MM.1S (cell line): ENCODE measurements around the gene DAB2IP.

Experiments used
- DNase-seq: peaks from one replicate; pipeline ENCODE4 v3.0.0-alpha.2; 2015
- H2AFZ ChIP-seq: fragments of 300-600 bp; sonication (generic); 2 replicates; pipeline ENCODE4 v1.6.0; 2016; ENCODE audit warnings: antibody characterized with exemption, low read length
- H3F3A ChIP-seq: fragments of 300-600 bp; sonication (generic); 2 replicates; pipeline ENCODE4 v1.6.1; 2016; ENCODE audit warnings: mild to moderate bottlenecking, antibody characterized with exemption, low read length, moderate library complexity, mixed read lengths; ENCODE audit not compliant: insufficient read depth
- H3K27ac ChIP-seq: fragments of 300-600 bp; sonication (generic); 2 replicates; pipeline ENCODE4 v1.5.1; 2016; ENCODE audit warnings: mild to moderate bottlenecking, low read length
- H3K27me3 ChIP-seq: fragments of 300-600 bp; sonication (generic); replicated peaks from 2 replicates; pipeline ENCODE4 v1.6.0; 2016; ENCODE audit warnings: low read length; ENCODE audit not compliant: insufficient read depth
- H3K36me3 ChIP-seq: fragments of 300-600 bp; sonication (generic); replicated peaks from 2 replicates; pipeline ENCODE4 v1.6.1; 2016; ENCODE audit warnings: mild to moderate bottlenecking, low read length, mixed read lengths; ENCODE audit not compliant: insufficient read depth
- H3K4me1 ChIP-seq: fragments of 300-600 bp; sonication (generic); 2 replicates; pipeline ENCODE4 v1.6.1; 2016; ENCODE audit warnings: low read length, mixed read lengths
- H3K4me2 ChIP-seq: fragments of 300-600 bp; sonication (generic); 2 replicates; pipeline ENCODE4 v1.6.0; 2016; ENCODE audit warnings: low read depth, low read length
- H3K4me3 ChIP-seq: fragments of 300-600 bp; sonication (generic); 2 replicates; pipeline ENCODE4 v1.5.1; 2016; ENCODE audit warnings: low read length, mixed read lengths
- H3K79me2 ChIP-seq: fragments of 300-600 bp; sonication (generic); 2 replicates; pipeline ENCODE4 v1.6.1; 2016; ENCODE audit warnings: mixed run types, low read length, mixed read lengths
- H3K9ac ChIP-seq: fragments of 300-600 bp; sonication (generic); 2 replicates; pipeline ENCODE4 v1.6.1; 2016; ENCODE audit warnings: low read length, mixed read lengths
- H3K9me2 ChIP-seq: fragments of 300-600 bp; sonication (generic); replicated peaks from 2 replicates; pipeline ENCODE4 v1.6.1; 2016; ENCODE audit warnings: mild to moderate bottlenecking, low read length, mixed read lengths; ENCODE audit not compliant: insufficient read depth
- H3K9me3 ChIP-seq: fragments of 300-600 bp; sonication (generic); replicated peaks from 2 replicates; pipeline ENCODE4 v1.6.1; 2016; ENCODE audit warnings: mild to moderate bottlenecking, low read length, mixed read lengths; ENCODE audit not compliant: insufficient read depth
- H4K20me1 ChIP-seq: fragments of 300-600 bp; sonication (generic); 2 replicates; pipeline ENCODE4 v1.6.1; 2016; ENCODE audit warnings: mild to moderate bottlenecking, low read length, moderate library complexity, mixed read lengths; ENCODE audit not compliant: insufficient read depth
- EZH2 ChIP-seq: fragments of 300-600 bp; sonication (generic); optimal IDR thresholded peaks from 2 replicates; pipeline ENCODE3; 2017; ENCODE audit warnings: low read depth, mild to moderate bottlenecking, antibody characterized with exemption, low read length, mixed read lengths
- EZH2phosphoT487 ChIP-seq: fragments of 300-600 bp; sonication (generic); IDR thresholded peaks from 2 replicates; pipeline ENCODE4 v1.6.1; 2018; ENCODE audit warnings: antibody characterized with exemption, low read length
- TF ChIP-seq, protein P1 (sequence below): fragments of 300-600 bp; sonication (generic); IDR thresholded peaks from 2 replicates; pipeline ENCODE4 v1.5.1; 2016; ENCODE audit warnings: antibody characterized with exemption, low read length, mixed read lengths

The DAB2IP gene

GRCh38 chr9:121811140-121811539 lies 159.7 kb downstream of the DAB2IP start:
- DNase-seq = no peak
- Histone ChIP-seq H3K9me2 (no peaks in the 10 kb centered on the region), H3K36me3 (no peaks in the 10 kb centered on the region), H2AFZ (no peak overlapping the region), H3K9me3 (no peaks in the 10 kb centered on the region), H3K79me2 (no peaks in the 10 kb centered on the region), H3K27me3 (no peaks in the 10 kb centered on the region), H3K9ac (no peak overlapping the region), H3K27ac (no peak overlapping the region), H4K20me1 (no peaks in the 10 kb centered on the region), H3F3A (no peaks in the 10 kb centered on the region), H3K4me1 (no peaks in the 10 kb centered on the region), H3K4me3 (no peak overlapping the region), H3K4me2 (no peak overlapping the region)
- TF ChIP-seq, protein P1, sequence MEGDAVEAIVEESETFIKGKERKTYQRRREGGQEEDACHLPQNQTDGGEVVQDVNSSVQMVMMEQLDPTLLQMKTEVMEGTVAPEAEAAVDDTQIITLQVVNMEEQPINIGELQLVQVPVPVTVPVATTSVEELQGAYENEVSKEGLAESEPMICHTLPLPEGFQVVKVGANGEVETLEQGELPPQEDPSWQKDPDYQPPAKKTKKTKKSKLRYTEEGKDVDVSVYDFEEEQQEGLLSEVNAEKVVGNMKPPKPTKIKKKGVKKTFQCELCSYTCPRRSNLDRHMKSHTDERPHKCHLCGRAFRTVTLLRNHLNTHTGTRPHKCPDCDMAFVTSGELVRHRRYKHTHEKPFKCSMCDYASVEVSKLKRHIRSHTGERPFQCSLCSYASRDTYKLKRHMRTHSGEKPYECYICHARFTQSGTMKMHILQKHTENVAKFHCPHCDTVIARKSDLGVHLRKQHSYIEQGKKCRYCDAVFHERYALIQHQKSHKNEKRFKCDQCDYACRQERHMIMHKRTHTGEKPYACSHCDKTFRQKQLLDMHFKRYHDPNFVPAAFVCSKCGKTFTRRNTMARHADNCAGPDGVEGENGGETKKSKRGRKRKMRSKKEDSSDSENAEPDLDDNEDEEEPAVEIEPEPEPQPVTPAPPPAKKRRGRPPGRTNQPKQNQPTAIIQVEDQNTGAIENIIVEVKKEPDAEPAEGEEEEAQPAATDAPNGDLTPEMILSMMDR = no peak
- TF ChIP-seq EZH2phosphoT487 (no peak), EZH2 (no peak)

DNA sequence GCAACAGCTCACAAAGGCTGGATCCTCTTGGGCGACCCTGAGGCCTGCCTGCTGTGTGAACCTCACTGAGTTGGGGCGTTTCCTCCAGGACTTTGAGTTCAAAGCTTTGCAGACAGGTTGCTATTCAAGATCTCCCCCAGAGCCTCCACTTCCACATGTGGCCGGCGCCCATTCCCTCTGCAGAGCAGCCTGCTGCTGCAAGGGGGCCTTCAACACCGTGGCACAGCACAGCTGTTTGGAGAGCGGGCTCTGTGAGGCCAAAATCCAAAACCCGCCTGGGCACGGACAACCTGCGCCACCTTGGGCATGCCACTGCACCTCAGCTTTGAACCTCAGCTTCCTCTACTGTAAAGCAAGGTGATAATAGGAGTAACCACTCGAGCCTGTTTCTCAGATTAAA lies 160.3 kb downstream of the DAB2IP start:
- Histone ChIP-seq H3K79me2 (no peaks in the 10 kb centered on the region), H3K9ac (no peak overlapping the region), H3K27me3 (no peaks in the 10 kb centered on the region), H3K9me3 (no peaks in the 10 kb centered on the region), H3K27ac (no peak overlapping the region), H3K4me1 (no peaks in the 10 kb centered on the region), H3K4me3 (no peak overlapping the region), H3K9me2 (no peaks in the 10 kb centered on the region), H4K20me1 (no peaks in the 10 kb centered on the region), H2AFZ (no peak overlapping the region), H3F3A (no peaks in the 10 kb centered on the region), H3K36me3 (no peaks in the 10 kb centered on the region), H3K4me2 (no peak overlapping the region)
- TF ChIP-seq EZH2phosphoT487 = no peak
- no peak for TF ChIP-seq EZH2
- TF ChIP-seq, protein P1 = no peak
- DNase-seq = no peak

- no peaks in the 10 kb centered on the region for H4K20me1 ChIP-seq
- H3K27me3 ChIP-seq = no peaks in the 10 kb centered on the region
- no peaks in the 10 kb centered on the region for H3F3A ChIP-seq
- H3K36me3 ChIP-seq = no peaks in the 10 kb centered on the region
- H3K27ac ChIP-seq = no peak overlapping the region
- no peaks in the 10 kb centered on the region for H3K9me3 ChIP-seq
- no peak overlapping the region for H2AFZ ChIP-seq
- no peak overlapping the region for H3K4me3 ChIP-seq
- no peak overlapping the region for H3K4me2 ChIP-seq
- no peaks in the 10 kb centered on the region for H3K9me2 ChIP-seq
- TF ChIP-seq EZH2phosphoT487 (no peak), EZH2 (no peak)
- TF ChIP-seq, protein P1 = no peak
- H3K9ac ChIP-seq = no peak overlapping the region
- H3K4me1 ChIP-seq = no peaks in the 10 kb centered on the region
- H3K79me2 ChIP-seq = no peaks in the 10 kb centered on the region
- no peak for DNase-seq
Measured at GRCh38 chr9:121812159-121812735, 160.8 kb downstream of the DAB2IP start.
